Hepatocyte (in vitro differentiated cells): ENCODE data around the gene AVPR1A. TPM values are rescaled to one million over a fixed set of nuclear protein-coding genes. Genes with fewer than 3 reads are reported as not detected.

Source experiments
- DNase-seq: peaks from one replicate; pipeline ENCODE4 v3.0.0-alpha.2; 2016; ENCODE audit warnings: low spot score
- H2AFZ ChIP-seq: fragments of 200-600 bp; sonication (generic); 2 replicates; pipeline ENCODE4 v1.6.0; 2016; ENCODE audit warnings: antibody characterized with exemption, mild to moderate bottlenecking
- H3K27ac ChIP-seq: fragments of 200-600 bp; sonication (generic); 2 replicates; pipeline ENCODE4 v1.5.1; 2016; ENCODE audit warnings: mild to moderate bottlenecking
- H3K27me3 ChIP-seq: fragments of 200-600 bp; sonication (generic); 2 replicates; pipeline ENCODE4 v1.6.1; 2016
- H3K36me3 ChIP-seq: fragments of 200-600 bp; sonication (generic); replicated peaks from 2 replicates; pipeline ENCODE4 v1.5.1; 2016; ENCODE audit warnings: low read depth; ENCODE audit not compliant: insufficient read depth
- H3K4me1 ChIP-seq: fragments of 200-600 bp; sonication (generic); 2 replicates; pipeline ENCODE4 v1.5.1; 2016; ENCODE audit warnings: mild to moderate bottlenecking, moderate library complexity; ENCODE audit not compliant: insufficient read depth
- H3K4me2 ChIP-seq: fragments of 200-600 bp; sonication (generic); 2 replicates; pipeline ENCODE4 v1.6.0; 2016
- H3K4me3 ChIP-seq: fragments of 200-600 bp; sonication (generic); 2 replicates; pipeline ENCODE4 v1.5.1; 2016; ENCODE audit warnings: mild to moderate bottlenecking
- H3K79me2 ChIP-seq: fragments of 200-600 bp; sonication (generic); 2 replicates; pipeline ENCODE4 v1.6.0; 2017; ENCODE audit warnings: mild to moderate bottlenecking
- H3K9me2 ChIP-seq: fragments of 200-600 bp; sonication (generic); replicated peaks from 2 replicates; pipeline ENCODE4 v1.6.0; 2017; ENCODE audit warnings: mild to moderate bottlenecking; ENCODE audit not compliant: insufficient read depth
- H3K9me3 ChIP-seq: fragments of 200-600 bp; sonication (generic); 2 replicates; pipeline ENCODE4 v1.5.1; 2016; ENCODE audit warnings: low read depth, mild to moderate bottlenecking
- H4K20me1 ChIP-seq: fragments of 200-600 bp; sonication (generic); 2 replicates; pipeline ENCODE4 v1.6.0; 2016; ENCODE audit warnings: mild to moderate bottlenecking; ENCODE audit not compliant: insufficient read depth, poor library complexity, severe bottlenecking
- EZH2 ChIP-seq: fragments of 200-600 bp; sonication (generic); IDR thresholded peaks from 2 replicates; pipeline ENCODE4 v1.6.1; 2016; ENCODE audit warnings: antibody characterized with exemption, mild to moderate bottlenecking, borderline replicate concordance
- EZH2phosphoT487 ChIP-seq: fragments of 200-600 bp; sonication (generic); IDR thresholded peaks from one replicate; pipeline ENCODE4 v1.6.1; 2018; ENCODE audit warnings: antibody characterized with exemption, mild to moderate bottlenecking, low read depth, moderate library complexity; ENCODE audit not compliant: unreplicated experiment, severe bottlenecking
- WGBS: methylation state at CpG from one replicate; pipeline ENCODE4 v1.1.6; 2016; ENCODE audit warnings: low lambda C conversion rate; ENCODE audit errors: missing lambda C conversion rate; 5-methylcytosine and 5-hydroxymethylcytosine counted together
- polyA plus RNA-seq: library from polyadenylated mRNA; unstranded; fragments of >200 nt; fragmentation: Nextera tagmentation; extraction: Ambion mirVana; gene quantifications from 2 replicates; pipeline ENCODE4 v1.2.1, GENCODE V29; 2016
- total RNA-seq: library from RNA; depleted of rRNA; stranded (reverse); fragments of >200 nt; gene quantifications from 2 replicates; pipeline ENCODE4 v1.2.3, GENCODE V29; 2014
- TF ChIP-seq, protein P1 (sequence below): fragments of 200-600 bp; sonication (generic); IDR thresholded peaks from 2 replicates; pipeline ENCODE4 v1.5.1; 2016; ENCODE audit warnings: antibody characterized with exemption, mild to moderate bottlenecking; ENCODE audit not compliant: poor library complexity

The AVPR1A gene
- total and polyA plus RNA-seq, 2 experiments from 2014 or later, result 0.58 to 2.4 TPM

DNA sequence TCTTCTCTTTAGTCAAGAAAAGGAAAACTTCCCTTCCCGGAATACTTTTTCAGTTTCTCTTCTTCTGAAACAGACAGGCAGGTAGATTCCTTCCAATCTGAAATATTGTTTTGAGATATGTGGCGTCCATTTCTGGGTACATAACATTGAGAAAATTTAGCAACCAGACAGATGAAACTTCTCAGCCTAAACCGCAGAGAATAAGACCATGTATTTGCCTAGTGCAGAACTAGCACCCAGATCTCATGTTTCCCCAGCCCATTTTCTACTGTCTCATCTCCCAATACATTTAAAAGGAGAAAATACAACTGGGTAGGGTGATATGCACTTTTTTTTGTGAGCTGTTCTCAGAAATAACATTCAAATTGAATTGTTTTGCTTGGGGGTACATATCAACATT, 6.4 kb downstream of the AVPR1A start:
- no peak overlapping the region for H3K4me3 ChIP-seq
- TF ChIP-seq EZH2 (no peak), EZH2phosphoT487 (no peak)
- TF ChIP-seq, protein P1, sequence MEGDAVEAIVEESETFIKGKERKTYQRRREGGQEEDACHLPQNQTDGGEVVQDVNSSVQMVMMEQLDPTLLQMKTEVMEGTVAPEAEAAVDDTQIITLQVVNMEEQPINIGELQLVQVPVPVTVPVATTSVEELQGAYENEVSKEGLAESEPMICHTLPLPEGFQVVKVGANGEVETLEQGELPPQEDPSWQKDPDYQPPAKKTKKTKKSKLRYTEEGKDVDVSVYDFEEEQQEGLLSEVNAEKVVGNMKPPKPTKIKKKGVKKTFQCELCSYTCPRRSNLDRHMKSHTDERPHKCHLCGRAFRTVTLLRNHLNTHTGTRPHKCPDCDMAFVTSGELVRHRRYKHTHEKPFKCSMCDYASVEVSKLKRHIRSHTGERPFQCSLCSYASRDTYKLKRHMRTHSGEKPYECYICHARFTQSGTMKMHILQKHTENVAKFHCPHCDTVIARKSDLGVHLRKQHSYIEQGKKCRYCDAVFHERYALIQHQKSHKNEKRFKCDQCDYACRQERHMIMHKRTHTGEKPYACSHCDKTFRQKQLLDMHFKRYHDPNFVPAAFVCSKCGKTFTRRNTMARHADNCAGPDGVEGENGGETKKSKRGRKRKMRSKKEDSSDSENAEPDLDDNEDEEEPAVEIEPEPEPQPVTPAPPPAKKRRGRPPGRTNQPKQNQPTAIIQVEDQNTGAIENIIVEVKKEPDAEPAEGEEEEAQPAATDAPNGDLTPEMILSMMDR, result no peak
- H3K9me2 ChIP-seq, result no peaks in the 10 kb centered on the region
- H3K9me3 ChIP-seq, result no peaks in the 10 kb centered on the region
- no peak overlapping the region for H3K27ac ChIP-seq
- WGBS, result 88% methylated on average over 3 of the region's 3 CpGs
- DNase-seq, result no peak
- no peaks in the 10 kb centered on the region for H3K79me2 ChIP-seq
- H3K36me3 ChIP-seq, result no peaks in the 10 kb centered on the region
- no peaks in the 10 kb centered on the region for H3K4me1 ChIP-seq
- H2AFZ ChIP-seq, result no peak overlapping the region
- no peak overlapping the region for H3K4me2 ChIP-seq
- H4K20me1 ChIP-seq, result no peaks in the 10 kb centered on the region
- peaks cover 32% of the 10 kb centered on the region for H3K27me3 ChIP-seq

DNA sequence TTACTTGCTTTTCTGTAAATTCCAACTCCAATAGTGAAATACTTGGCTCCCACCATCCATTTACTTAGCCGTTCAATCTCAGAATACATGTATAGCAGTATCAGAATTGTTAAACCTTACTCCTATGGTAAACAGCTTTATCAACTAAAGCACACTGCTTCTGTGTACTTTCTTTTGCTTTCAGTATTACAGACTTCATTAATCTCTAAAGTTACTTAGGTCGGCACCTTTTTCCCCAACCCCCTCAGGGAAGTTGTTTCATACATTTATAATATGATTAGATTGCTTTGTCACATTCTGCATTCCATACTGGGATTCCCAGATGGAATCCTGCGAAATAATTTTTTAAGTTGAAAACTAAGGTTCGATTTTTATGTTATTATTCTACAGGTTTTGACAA, 12.5 kb downstream of the AVPR1A start:
- no peaks in the 10 kb centered on the region for H3K9me2 ChIP-seq

DNA sequence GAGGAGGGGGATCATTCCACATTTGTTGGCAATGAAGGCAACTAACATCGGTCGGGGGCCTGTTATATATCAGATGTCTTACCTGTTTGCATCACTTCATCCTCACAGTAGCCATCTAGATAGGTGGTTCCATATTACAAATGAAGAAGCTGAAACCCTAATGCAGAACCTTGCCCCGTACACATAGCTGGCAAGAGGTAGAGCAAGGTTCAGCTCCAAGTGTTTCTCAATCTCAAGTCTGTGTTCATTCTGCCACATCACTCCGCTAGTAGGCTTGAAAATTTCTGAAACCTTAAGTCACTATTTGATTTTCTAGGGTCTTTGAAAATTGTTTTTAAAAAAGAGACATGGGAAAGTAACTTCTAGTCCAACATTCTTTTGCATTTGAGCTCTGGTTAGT, 17.0 kb downstream of the AVPR1A start:
- Histone ChIP-seq H3K27me3 (no peaks in the 10 kb centered on the region), H3K9me3 (no peaks in the 10 kb centered on the region), H3K79me2 (no peaks in the 10 kb centered on the region), H2AFZ (no peak overlapping the region), H3K9me2 (no peaks in the 10 kb centered on the region), H3K4me3 (no peak overlapping the region), H3K4me2 (no peak overlapping the region), H4K20me1 (no peaks in the 10 kb centered on the region), H3K27ac (no peak overlapping the region), H3K4me1 (no peaks in the 10 kb centered on the region), H3K36me3 (no peaks in the 10 kb centered on the region)
- 81% methylated on average over 4 of the region's 4 CpGs for WGBS
- DNase-seq, result no peak
- TF ChIP-seq, protein P1, result no peak

More for the DNA sequence above, 12.5 kb downstream of the AVPR1A start:
- Histone ChIP-seq H3K4me2 (no peak overlapping the region), H3K27ac (no peak overlapping the region), H4K20me1 (no peaks in the 10 kb centered on the region), H3K4me3 (no peak overlapping the region), H3K36me3 (no peaks in the 10 kb centered on the region), H3K27me3 (no peaks in the 10 kb centered on the region), H3K9me3 (no peaks in the 10 kb centered on the region), H2AFZ (no peak overlapping the region), H3K4me1 (no peaks in the 10 kb centered on the region), H3K79me2 (no peaks in the 10 kb centered on the region)
- 61% methylated on average over 4 of the region's 4 CpGs for WGBS
- TF ChIP-seq, protein P1, result no peak
- TF ChIP-seq EZH2phosphoT487 (no peak), EZH2 (no peak)
- no peak for DNase-seq

DNA sequence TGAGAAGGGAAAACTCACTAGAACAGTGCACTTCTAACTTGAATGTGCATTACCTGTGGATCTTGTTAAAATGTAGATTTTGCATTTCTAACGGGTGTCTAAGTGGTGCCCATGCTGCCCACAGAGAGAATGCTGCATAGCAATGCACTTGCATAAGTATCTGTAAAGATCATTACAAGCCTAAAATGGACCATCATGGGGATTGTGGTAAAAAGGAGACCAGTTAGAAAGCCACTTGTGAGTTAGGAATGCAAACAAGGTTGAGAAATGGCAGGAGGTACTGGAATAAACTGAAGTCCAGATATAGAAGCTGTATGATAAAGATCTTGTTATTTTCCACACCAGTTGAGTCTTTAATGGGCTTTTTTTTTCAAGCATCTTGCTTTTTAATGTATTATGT, 18.8 kb downstream of the AVPR1A start:
- Histone ChIP-seq H2AFZ (no peak overlapping the region), H3K27me3 (no peaks in the 10 kb centered on the region), H4K20me1 (no peaks in the 10 kb centered on the region), H3K36me3 (no peaks in the 10 kb centered on the region), H3K4me2 (no peak overlapping the region), H3K9me2 (no peaks in the 10 kb centered on the region), H3K4me1 (no peaks in the 10 kb centered on the region), H3K27ac (no peak overlapping the region), H3K9me3 (no peaks in the 10 kb centered on the region), H3K4me3 (no peak overlapping the region), H3K79me2 (no peaks in the 10 kb centered on the region)
- TF ChIP-seq, protein P1, result no peak
- TF ChIP-seq EZH2 (no peak), EZH2phosphoT487 (no peak)
- 85% methylated on average over 1 of the region's 1 CpG for WGBS
- no peak for DNase-seq
